IPS-18a (cell line): ENCODE results near the gene FBLN5.
"Not testable (repeated sequence)": the region's sequence is repeated elsewhere in the genome, so short reads cannot be mapped to it uniquely, and the experiment has no call there.

Experiments
- H3K27ac ChIP-seq: one replicate; pipeline ENCODE4 v1.5.1; 2013; ENCODE audit warnings: low read length
- H3K27me3 ChIP-seq: one replicate; pipeline ENCODE4 v1.6.1; 2013; ENCODE audit warnings: mild to moderate bottlenecking, low read length; ENCODE audit not compliant: control insufficient read depth, insufficient read depth
- H3K36me3 ChIP-seq: one replicate; pipeline ENCODE4 v1.6.1; 2013; ENCODE audit warnings: low read depth, low read length; ENCODE audit not compliant: control insufficient read depth
- H3K4me1 ChIP-seq: one replicate; pipeline ENCODE4 v1.6.1; 2013; ENCODE audit warnings: low read depth, low read length; ENCODE audit not compliant: control insufficient read depth
- H3K4me3 ChIP-seq: one replicate; pipeline ENCODE4 v1.5.1; 2013; ENCODE audit warnings: low read length
- H3K9ac ChIP-seq: one replicate; pipeline ENCODE4 v1.6.1; 2013; ENCODE audit warnings: mild to moderate bottlenecking, low read length, moderate library complexity
- H3K9me3 ChIP-seq: one replicate; pipeline ENCODE4 v1.6.1; 2013; ENCODE audit warnings: low read depth, low read length; ENCODE audit not compliant: control insufficient read depth

FBLN5 gene

GRCh38 chr14:91878274-91878673 is 69.2 kb downstream of the FBLN5 start:
- no peak overlapping the region for H3K9ac ChIP-seq
- H3K4me1 ChIP-seq = no peaks in the 10 kb centered on the region
- no peak overlapping the region for H3K27ac ChIP-seq
- H3K36me3 ChIP-seq = no peaks in the 10 kb centered on the region
- H3K27me3 ChIP-seq = no peaks in the 10 kb centered on the region
- no peaks in the 10 kb centered on the region for H3K9me3 ChIP-seq
- no peak overlapping the region for H3K4me3 ChIP-seq

- H3K9me3 ChIP-seq = no peaks in the 10 kb centered on the region
- H3K9ac ChIP-seq = no peak overlapping the region
- no peaks in the 10 kb centered on the region for H3K4me1 ChIP-seq
- H3K27me3 ChIP-seq = no peaks in the 10 kb centered on the region
- no peak overlapping the region for H3K27ac ChIP-seq
- no peaks in the 10 kb centered on the region for H3K36me3 ChIP-seq
- H3K4me3 ChIP-seq = no peak overlapping the region
Measured at GRCh38 chr14:91877376-91877915, 70.0 kb downstream of the FBLN5 start.

- Histone ChIP-seq H3K27me3 (no peaks in the 10 kb centered on the region), H3K9ac (no peak overlapping the region), H3K36me3 (no peaks in the 10 kb centered on the region), H3K27ac (no peak overlapping the region), H3K4me3 (no peak overlapping the region), H3K4me1 (no peaks in the 10 kb centered on the region), H3K9me3 (no peaks in the 10 kb centered on the region)
Measured at GRCh38 chr14:91876492-91876891, 71.0 kb downstream of the FBLN5 start.

- Histone ChIP-seq H3K4me1 (no peaks in the 10 kb centered on the region), H3K4me3 (no peak overlapping the region), H3K27me3 (no peaks in the 10 kb centered on the region), H3K9ac (no peak overlapping the region), H3K27ac (no peak overlapping the region), H3K9me3 (no peaks in the 10 kb centered on the region), H3K36me3 (no peaks in the 10 kb centered on the region)
Measured at GRCh38 chr14:91875525-91876286, 71.8 kb downstream of the FBLN5 start.

GRCh38 chr14:91873471-91874415 is 73.8 kb downstream of the FBLN5 start:
- Histone ChIP-seq H3K9me3 (no peaks in the 10 kb centered on the region), H3K9ac (no peak overlapping the region), H3K27me3 (no peaks in the 10 kb centered on the region), H3K4me3 (no peak overlapping the region), H3K27ac (no peak overlapping the region), H3K36me3 (no peaks in the 10 kb centered on the region), H3K4me1 (peaks cover 4% of the 10 kb centered on the region)

- H3K36me3 ChIP-seq = no peaks in the 10 kb centered on the region
- H3K27ac ChIP-seq = no peak overlapping the region
- H3K4me3 ChIP-seq = no peak overlapping the region
- H3K27me3 ChIP-seq = no peaks in the 10 kb centered on the region
- H3K9me3 ChIP-seq = no peaks in the 10 kb centered on the region
- H3K9ac ChIP-seq = no peak overlapping the region
- peaks cover 4% of the 10 kb centered on the region for H3K4me1 ChIP-seq
Measured at GRCh38 chr14:91872517-91873470, 74.7 kb downstream of the FBLN5 start.

- Histone ChIP-seq H3K4me1 (peaks cover 4% of the 10 kb centered on the region), H3K27ac (no peak overlapping the region), H3K9ac (no peak overlapping the region), H3K9me3 (no peaks in the 10 kb centered on the region), H3K4me3 (no peak overlapping the region), H3K27me3 (no peaks in the 10 kb centered on the region), H3K36me3 (no peaks in the 10 kb centered on the region)
Measured at GRCh38 chr14:91872011-91872501, 75.4 kb downstream of the FBLN5 start.

GRCh38 chr14:91871401-91871800 is 76.1 kb downstream of the FBLN5 start:
- not testable (repeated sequence) for H3K9ac ChIP-seq, H3K4me3 ChIP-seq, H3K27ac ChIP-seq, H3K4me1 ChIP-seq, H3K27me3 ChIP-seq, H3K9me3 ChIP-seq, H3K36me3 ChIP-seq

- Histone ChIP-seq H3K27ac (no peak overlapping the region), H3K9me3 (no peaks in the 10 kb centered on the region), H3K4me3 (no peak overlapping the region), H3K36me3 (no peaks in the 10 kb centered on the region), H3K9ac (no peak overlapping the region), H3K27me3 (no peaks in the 10 kb centered on the region), H3K4me1 (peaks cover 4% of the 10 kb centered on the region)
Measured at GRCh38 chr14:91870890-91871289, 76.6 kb downstream of the FBLN5 start.

- Histone ChIP-seq H3K9ac (no peak overlapping the region), H3K27ac (no peak overlapping the region), H3K36me3 (no peaks in the 10 kb centered on the region), H3K4me1 (peaks cover 4% of the 10 kb centered on the region), H3K4me3 (no peak overlapping the region), H3K9me3 (no peaks in the 10 kb centered on the region), H3K27me3 (no peaks in the 10 kb centered on the region)
Measured at GRCh38 chr14:91870001-91870400, 77.5 kb downstream of the FBLN5 start.

GRCh38 chr14:91869556-91869955 is 77.9 kb downstream of the FBLN5 start:
- Histone ChIP-seq H3K9ac (no peak overlapping the region), H3K27me3 (no peaks in the 10 kb centered on the region), H3K9me3 (no peaks in the 10 kb centered on the region), H3K4me3 (no peak overlapping the region), H3K4me1 (peaks cover 4% of the 10 kb centered on the region), H3K27ac (no peak overlapping the region), H3K36me3 (no peaks in the 10 kb centered on the region)
